B cell (primary cell): ENCODE measurements around the gene MYOM3.
"Not testable (repeated sequence)": the region's sequence is repeated elsewhere in the genome, so short reads cannot be mapped to it uniquely, and the experiment has no call there.

ENCODE experiments used
- EZH2 ChIP-seq: IDR thresholded peaks from 2 replicates; pipeline ENCODE4 v1.6.1; 2012; ENCODE audit warnings: borderline replicate concordance, low read depth, mild to moderate bottlenecking, moderate library complexity, low read length; ENCODE audit not compliant: insufficient read depth, poor library complexity, severe bottlenecking
- TF ChIP-seq, protein P1 (sequence below): fragments of 200-600 bp; IDR thresholded peaks from one replicate; pipeline ENCODE4 v1.8.0; 2022; ENCODE audit warnings: antibody characterized with exemption, mild to moderate bottlenecking

DNA sequence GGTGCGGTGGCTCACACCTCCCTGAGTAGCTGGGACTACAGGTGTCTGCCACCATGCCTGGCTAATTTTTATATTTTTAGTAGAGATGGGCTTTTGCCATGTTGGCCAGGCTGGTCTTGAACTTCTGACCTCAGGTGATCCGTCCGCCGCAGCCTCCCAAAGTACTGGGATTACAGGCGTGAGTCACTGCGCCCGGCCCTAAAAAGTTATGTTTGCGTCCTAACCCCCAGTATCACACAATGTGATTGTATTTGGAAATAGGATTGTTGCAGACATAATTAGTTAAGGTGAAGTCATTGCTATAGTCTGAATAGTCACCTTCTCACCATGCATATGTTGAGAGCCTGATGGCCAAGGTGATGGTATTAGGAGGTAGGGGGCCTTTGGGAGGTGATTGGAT, 99.1 kb downstream of the MYOM3 start:
- TF ChIP-seq, protein P1, sequence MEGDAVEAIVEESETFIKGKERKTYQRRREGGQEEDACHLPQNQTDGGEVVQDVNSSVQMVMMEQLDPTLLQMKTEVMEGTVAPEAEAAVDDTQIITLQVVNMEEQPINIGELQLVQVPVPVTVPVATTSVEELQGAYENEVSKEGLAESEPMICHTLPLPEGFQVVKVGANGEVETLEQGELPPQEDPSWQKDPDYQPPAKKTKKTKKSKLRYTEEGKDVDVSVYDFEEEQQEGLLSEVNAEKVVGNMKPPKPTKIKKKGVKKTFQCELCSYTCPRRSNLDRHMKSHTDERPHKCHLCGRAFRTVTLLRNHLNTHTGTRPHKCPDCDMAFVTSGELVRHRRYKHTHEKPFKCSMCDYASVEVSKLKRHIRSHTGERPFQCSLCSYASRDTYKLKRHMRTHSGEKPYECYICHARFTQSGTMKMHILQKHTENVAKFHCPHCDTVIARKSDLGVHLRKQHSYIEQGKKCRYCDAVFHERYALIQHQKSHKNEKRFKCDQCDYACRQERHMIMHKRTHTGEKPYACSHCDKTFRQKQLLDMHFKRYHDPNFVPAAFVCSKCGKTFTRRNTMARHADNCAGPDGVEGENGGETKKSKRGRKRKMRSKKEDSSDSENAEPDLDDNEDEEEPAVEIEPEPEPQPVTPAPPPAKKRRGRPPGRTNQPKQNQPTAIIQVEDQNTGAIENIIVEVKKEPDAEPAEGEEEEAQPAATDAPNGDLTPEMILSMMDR = not testable (repeated sequence)
- not testable (repeated sequence) for TF ChIP-seq EZH2
